ENCODE results near the gene WDR55.
A peak's percentile ranks its signal among the peaks of the same experiment; 100 is the strongest.
"Not testable (repeated sequence)": the region's sequence is repeated elsewhere in the genome, so short reads cannot be mapped to it uniquely, and the experiment has no call there.

Gene WDR55

DNA sequence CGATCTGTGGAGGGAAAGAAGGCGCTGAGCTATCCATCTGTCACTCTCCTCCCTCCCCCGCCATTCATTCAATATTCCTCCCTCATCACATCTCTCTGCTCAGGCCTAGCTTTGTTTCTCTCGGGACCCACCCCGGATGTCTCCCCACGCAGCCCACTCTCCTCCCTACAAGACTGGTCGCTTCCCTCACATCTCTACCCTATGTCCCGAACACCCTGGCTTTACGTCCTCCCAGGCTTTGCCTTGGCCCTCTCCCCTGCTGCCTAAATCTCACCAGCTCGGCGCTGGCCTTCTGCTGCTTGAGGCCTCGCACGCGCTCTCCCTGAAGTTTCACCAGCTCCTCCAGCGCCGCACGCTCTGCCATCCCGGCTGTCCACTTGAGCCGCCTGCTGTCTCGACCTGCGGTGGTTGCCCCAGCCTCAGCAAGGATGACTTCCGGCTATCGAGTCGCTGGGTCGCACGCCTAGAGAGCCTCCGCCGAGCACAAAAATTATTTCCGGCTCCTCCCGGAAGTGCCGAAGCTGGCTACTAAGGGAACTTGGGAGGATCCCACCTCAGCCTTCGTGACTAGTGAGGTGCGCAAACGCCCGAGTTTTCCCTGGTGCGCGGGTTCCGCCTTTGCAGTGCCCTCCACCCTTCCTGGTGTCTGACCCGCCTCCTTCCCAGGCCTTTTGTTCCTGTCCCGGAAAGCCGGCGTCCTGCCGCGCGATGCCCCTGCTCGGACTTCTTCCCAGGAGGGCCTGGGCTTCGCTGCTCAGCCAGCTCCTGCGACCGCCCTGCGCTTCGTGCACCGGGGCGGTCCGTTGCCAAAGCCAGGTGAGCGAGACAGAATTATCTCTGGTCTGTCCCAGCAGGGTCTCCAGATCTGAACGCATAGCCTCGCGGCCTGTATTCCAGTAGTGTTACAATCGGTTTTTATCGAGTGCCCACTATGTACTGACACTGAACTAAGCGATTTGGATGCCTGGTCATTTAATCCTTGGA is 26.5 kb downstream of the WDR55 start, which contains the start of the genes HARS1 and HARS2:
Gene HARS1, minus strand, starts transcription at position 430 of the 984 bp plus-strand sequence. Its CDS starts 66 bp downstream, at position 364.
Gene HARS2, plus strand, starts transcription at position 515 of the 984 bp plus-strand sequence. Its CDS starts 194 bp downstream, at position 709.
- Histone ChIP-seq H3K9me3 (ENCODE audit: low read length) (no peaks in the 10 kb centered on the region), H3K9ac (ENCODE audit: low read length) (peak within 1 kb of the TSS; percentile 86), H3K36me3 (ENCODE audit: insufficient read depth, low read length) (peaks cover 44% of the 10 kb centered on the region), H3K27ac (ENCODE audit: low read depth, low read length) (peak within 1 kb of the TSS; percentile 90), H3K27me3 (ENCODE audit: control insufficient read depth in 1 of 2, insufficient read depth in 2 of 2, low read length in 2 of 2) (no peaks in the 10 kb centered on the region), H3K4me1 (ENCODE audit: insufficient read depth, low read length) (peaks cover 25% of the 10 kb centered on the region), H3K4me3 (ENCODE audit: low read depth in 1 of 2, low read length in 2 of 2) (peak within 1 kb of the TSS; percentile 84 to 91)

DNA sequence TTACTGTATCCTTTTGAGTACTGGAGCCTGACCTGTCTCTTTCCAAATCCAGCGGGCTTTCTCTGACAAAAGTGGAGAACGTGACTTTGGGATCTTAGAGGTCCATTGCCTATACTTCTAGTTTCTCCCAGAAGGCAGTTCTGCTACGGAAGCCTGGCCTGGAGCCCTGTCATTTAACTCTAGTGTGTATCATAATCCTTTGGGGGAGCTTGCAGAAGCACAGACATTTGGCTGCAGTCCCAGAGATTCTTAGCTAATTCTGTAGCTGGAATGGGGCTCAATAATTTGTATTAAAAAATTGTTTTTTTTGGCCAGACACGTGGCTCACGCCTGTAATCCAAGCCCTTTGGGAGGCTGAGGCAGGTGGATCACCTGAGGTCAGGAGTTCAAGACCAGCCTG is 29.6 kb downstream of the WDR55 start:
- Histone ChIP-seq H3K4me3 (ENCODE audit: low read depth in 1 of 2, low read length in 2 of 2) (no peak overlapping the region), H3K9ac (ENCODE audit: low read length) (no peak overlapping the region), H3K9me3 (ENCODE audit: low read length) (no peaks in the 10 kb centered on the region), H3K27me3 (ENCODE audit: control insufficient read depth in 1 of 2, insufficient read depth in 2 of 2, low read length in 2 of 2) (no peaks in the 10 kb centered on the region), H3K36me3 (ENCODE audit: insufficient read depth, low read length) (peaks cover 60% of the 10 kb centered on the region), H3K27ac (ENCODE audit: low read depth, low read length) (no peak overlapping the region), H3K4me1 (ENCODE audit: insufficient read depth, low read length) (peaks cover 25% of the 10 kb centered on the region)

DNA sequence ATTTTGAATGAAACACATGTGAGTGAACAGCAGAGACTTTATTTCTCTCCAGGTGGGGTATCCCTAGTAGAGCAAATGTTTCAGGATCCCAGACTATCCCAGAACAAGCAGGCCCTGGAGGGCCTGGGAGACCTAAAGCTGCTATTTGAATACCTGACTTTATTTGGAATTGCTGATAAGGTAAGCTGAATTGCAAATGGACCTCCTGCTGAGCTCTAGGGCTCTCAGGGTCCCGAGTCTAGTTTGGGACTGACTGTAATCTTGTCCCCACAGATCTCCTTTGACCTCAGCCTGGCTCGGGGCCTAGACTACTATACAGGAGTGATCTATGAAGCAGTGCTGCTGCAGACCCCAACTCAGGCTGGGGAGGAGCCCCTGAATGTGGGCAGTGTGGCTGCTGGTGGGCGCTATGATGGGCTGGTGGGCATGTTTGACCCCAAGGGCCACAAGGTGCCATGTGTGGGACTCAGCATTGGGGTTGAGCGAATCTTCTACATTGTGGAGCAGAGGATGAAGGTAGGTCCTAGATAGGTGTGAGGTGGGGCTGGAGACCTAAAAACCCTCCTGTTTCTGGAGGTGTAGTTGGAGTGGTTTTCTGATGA is 32.3 kb downstream of the WDR55 start:
- Histone ChIP-seq H3K27ac (ENCODE audit: low read depth, low read length) (no peak overlapping the region), H3K4me3 (ENCODE audit: low read depth in 1 of 2, low read length in 2 of 2) (no peak overlapping the region), H3K36me3 (ENCODE audit: insufficient read depth, low read length) (peaks cover 69% of the 10 kb centered on the region), H3K9me3 (ENCODE audit: low read length) (no peaks in the 10 kb centered on the region), H3K4me1 (ENCODE audit: insufficient read depth, low read length) (peaks cover 19% of the 10 kb centered on the region), H3K27me3 (ENCODE audit: control insufficient read depth in 1 of 2, insufficient read depth in 2 of 2, low read length in 2 of 2) (no peaks in the 10 kb centered on the region), H3K9ac (ENCODE audit: low read length) (no peak overlapping the region)

DNA sequence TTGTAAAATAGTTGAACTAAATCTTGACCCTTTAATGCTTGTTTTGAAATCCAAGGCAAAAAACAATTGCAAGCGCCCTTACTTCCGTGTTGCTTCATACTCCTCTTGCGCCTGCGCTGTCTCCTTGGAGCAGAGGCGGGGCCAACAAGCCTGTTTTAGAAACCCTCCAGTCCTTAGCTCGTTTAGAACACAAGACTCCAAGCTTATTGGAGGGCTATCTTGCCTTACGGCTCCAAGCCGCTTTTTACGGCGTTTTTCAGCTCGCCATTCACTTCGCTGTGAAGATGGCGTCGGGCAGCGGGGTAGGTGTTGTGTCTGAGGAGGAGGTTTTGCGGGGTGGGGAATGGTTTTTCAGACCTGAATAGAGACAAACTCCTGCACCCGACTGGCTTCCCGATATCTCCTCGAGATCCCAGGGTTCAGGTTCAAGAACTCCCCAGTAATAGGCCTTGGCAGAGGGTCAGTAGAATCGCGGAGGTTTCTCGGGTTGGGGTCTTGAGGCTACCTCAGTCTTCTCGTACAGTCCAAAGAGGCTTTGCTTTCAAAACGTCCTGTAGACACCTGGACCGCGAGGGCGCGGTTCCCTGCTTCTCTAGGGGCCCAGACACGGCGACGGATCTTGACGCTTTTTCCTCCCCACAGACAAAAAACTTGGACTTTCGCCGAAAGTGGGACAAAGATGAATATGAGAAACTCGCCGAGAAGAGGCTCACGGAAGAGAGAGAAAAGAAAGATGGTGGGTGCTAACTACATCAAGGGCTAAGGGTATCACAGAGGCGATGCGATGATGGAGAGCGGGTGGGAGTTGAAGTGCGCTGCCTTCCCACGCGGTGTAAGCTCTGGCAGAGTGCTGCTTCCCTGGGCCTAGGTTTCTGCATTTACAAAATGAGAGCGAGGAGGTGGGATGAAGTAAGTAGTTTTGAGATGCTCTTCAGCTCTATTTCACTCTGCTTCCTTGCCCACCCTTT is 35.8 kb downstream of the WDR55 start, which contains the start of gene ZMAT2:
Gene ZMAT2, plus strand, starts transcription at position 271 of the 968 bp plus-strand sequence. Its CDS starts 14 bp downstream, at position 285.
- H3K9ac ChIP-seq (ENCODE audit: low read length): peak within 1 kb of the TSS; percentile 74
- H3K4me3 ChIP-seq (ENCODE audit: low read depth in 1 of 2, low read length in 2 of 2): peak within 1 kb of the TSS; percentile 50 to 85
- H3K4me1 ChIP-seq (ENCODE audit: insufficient read depth, low read length): peaks cover 9% of the 10 kb centered on the region
- no peaks in the 10 kb centered on the region for H3K9me3 ChIP-seq (ENCODE audit: low read length)
- H3K36me3 ChIP-seq (ENCODE audit: insufficient read depth, low read length): peaks cover 76% of the 10 kb centered on the region
- no peaks in the 10 kb centered on the region for H3K27me3 ChIP-seq (ENCODE audit: control insufficient read depth in 1 of 2, insufficient read depth in 2 of 2, low read length in 2 of 2)
- H3K27ac ChIP-seq (ENCODE audit: low read depth, low read length): peak within 1 kb of the TSS; percentile 67

DNA sequence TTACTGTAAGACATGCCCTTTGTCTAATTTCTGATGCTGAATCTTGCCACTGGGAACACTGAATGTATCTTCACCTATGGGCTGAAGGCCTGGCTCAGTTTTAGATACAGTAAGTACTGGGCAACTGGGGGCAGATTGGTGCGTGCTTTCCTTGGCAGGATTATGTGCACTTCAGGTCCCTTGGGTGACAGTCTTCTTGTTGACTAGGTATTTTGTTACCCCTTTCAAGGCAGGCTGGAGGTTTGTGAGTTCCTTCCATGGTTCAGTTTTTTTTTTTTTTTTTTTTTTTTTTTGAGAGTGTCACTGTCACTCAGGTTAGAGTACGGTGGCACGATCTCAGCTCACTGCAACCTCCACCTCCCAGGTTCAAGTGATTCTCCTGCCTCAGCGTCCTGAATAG is 43.1 kb downstream of the WDR55 start:
- no peak overlapping the region for H3K4me3 ChIP-seq (ENCODE audit: low read depth in 1 of 2, low read length in 2 of 2)
- H3K9ac ChIP-seq (ENCODE audit: low read length): no peak overlapping the region
- no peaks in the 10 kb centered on the region for H3K4me1 ChIP-seq (ENCODE audit: insufficient read depth, low read length)
- no peaks in the 10 kb centered on the region for H3K9me3 ChIP-seq (ENCODE audit: low read length)
- H3K27me3 ChIP-seq (ENCODE audit: control insufficient read depth in 1 of 2, insufficient read depth in 2 of 2, low read length in 2 of 2): no peaks in the 10 kb centered on the region
- peaks cover 34% of the 10 kb centered on the region for H3K36me3 ChIP-seq (ENCODE audit: insufficient read depth, low read length)
- no peak overlapping the region for H3K27ac ChIP-seq (ENCODE audit: low read depth, low read length)

DNA sequence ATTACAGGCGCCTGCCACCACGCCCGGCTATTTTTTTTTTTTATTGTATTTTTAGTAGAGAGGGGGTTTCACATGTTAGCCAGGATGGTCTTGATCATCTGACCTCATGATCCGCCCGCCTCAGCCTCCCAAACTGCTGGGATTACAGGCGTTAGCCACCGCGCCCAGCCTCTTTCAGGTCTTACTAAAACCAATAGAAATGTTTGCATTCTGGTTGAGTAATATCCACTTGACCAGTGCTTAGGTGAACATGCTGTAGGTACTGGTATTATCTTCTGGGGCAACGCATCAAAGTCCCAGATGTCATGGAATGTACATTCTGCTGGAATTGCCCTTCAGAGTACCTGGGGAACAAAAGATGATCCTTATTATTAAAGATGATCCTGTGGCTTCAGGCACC is 44.1 kb downstream of the WDR55 start:
- H3K27me3 ChIP-seq (ENCODE audit: control insufficient read depth in 1 of 2, insufficient read depth in 2 of 2, low read length in 2 of 2); H3K9me3 ChIP-seq (ENCODE audit: low read length); H3K4me3 ChIP-seq (ENCODE audit: low read depth in 1 of 2, low read length in 2 of 2); H3K4me1 ChIP-seq (ENCODE audit: insufficient read depth, low read length); H3K27ac ChIP-seq (ENCODE audit: low read depth, low read length); H3K9ac ChIP-seq (ENCODE audit: low read length): not testable (repeated sequence)
- H3K36me3 ChIP-seq (ENCODE audit: insufficient read depth, low read length): peaks cover 25% of the 10 kb centered on the region

DNA sequence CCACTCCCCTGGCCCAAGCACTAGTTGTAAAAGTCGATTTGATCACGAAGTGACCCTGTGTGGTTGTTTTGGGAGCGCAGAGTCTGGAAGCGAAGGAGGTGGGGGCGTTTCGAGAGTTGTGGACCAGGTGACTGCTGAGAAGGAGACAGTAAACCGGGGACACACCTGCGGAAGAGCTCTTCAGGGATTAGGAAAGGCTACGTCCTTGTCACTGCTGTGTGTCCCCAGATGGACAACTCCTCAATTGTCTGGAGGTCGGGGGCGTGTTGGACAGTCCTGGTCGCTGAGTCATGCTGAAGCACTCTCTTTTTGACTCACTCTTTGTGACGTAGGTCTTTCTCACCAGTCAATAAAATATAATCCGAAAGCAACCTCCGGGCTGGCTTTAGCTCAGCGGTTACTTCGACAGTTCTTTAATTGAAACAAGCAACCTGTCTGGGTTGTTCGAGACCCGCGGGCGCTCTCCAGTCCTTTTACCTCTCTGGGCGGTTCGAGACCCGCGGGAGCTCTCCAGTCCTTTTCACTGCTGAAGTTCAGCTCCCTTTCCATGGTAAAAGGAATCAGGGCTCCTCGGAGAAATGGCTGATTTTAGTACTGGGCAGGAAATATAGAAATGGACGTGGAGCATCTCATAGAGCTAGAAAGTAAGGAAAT is 46.3 kb downstream of the WDR55 start:
- peak overlapping the region; percentile 75 for H3K27ac ChIP-seq (ENCODE audit: low read depth, low read length)
- no peaks in the 10 kb centered on the region for H3K27me3 ChIP-seq (ENCODE audit: control insufficient read depth in 1 of 2, insufficient read depth in 2 of 2, low read length in 2 of 2)
- H3K4me1 ChIP-seq (ENCODE audit: insufficient read depth, low read length): no peaks in the 10 kb centered on the region
- no peaks in the 10 kb centered on the region for H3K9me3 ChIP-seq (ENCODE audit: low read length)
- H3K36me3 ChIP-seq (ENCODE audit: insufficient read depth, low read length): peaks cover 7% of the 10 kb centered on the region
- H3K4me3 ChIP-seq (ENCODE audit: low read depth in 1 of 2, low read length in 2 of 2): peak overlapping the region; percentile 41 to 82
- peak overlapping the region; percentile 71 for H3K9ac ChIP-seq (ENCODE audit: low read length)

DNA sequence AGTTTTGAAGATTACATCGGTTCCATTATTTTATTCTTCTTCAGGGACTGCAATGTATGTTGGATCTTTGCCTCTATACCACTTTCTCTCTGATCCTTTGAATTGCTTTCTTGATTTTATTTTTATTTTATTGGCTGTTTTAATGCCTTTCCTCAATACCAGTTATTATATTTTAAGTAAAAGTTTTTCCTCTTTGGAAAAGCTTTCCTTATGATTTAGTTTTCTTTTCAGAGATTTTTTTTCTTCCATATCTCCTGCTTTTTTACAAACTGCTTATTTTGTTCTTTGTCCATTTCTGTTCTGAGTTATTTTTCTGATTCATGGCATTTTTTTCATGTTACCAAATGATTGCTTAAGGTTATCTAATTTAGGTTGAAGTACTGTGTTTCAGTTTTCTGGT is 47.1 kb downstream of the WDR55 start:
- H3K4me1 ChIP-seq (ENCODE audit: insufficient read depth, low read length): no peaks in the 10 kb centered on the region
- H3K36me3 ChIP-seq (ENCODE audit: insufficient read depth, low read length): no peaks in the 10 kb centered on the region
- no peaks in the 10 kb centered on the region for H3K9me3 ChIP-seq (ENCODE audit: low read length)
- H3K4me3 ChIP-seq (ENCODE audit: low read depth in 1 of 2, low read length in 2 of 2): peak overlapping the region; percentile 41 to 82
- H3K27me3 ChIP-seq (ENCODE audit: control insufficient read depth in 1 of 2, insufficient read depth in 2 of 2, low read length in 2 of 2): no peaks in the 10 kb centered on the region
- no peak overlapping the region for H3K27ac ChIP-seq (ENCODE audit: low read depth, low read length)
- no peak overlapping the region for H3K9ac ChIP-seq (ENCODE audit: low read length)

DNA sequence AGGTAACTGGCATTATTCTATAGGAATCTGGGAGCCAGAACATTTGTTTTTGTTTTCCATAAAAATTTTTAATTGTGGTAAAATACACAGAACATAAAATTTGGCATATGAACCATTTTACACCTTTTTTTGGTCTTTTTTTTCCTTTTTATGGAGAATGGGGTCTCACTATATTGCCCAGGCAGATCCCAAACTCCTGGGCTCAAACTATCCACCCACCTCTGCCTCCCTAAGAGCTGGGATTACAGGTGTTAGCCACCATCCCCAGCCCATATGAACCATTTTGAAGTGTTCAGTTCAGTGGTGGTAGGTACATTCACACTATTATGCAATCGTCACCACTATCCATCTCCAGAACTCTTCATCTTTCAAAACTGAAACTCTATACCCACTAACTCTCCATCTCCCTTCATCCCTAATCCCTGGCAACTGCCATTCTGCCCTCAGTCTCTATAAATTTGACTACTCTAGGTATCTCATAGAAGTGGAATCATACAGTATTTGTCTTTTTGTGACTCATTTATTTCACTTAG is 48.9 kb downstream of the WDR55 start:
- H3K36me3 ChIP-seq (ENCODE audit: insufficient read depth, low read length): no peaks in the 10 kb centered on the region
- no peaks in the 10 kb centered on the region for H3K27me3 ChIP-seq (ENCODE audit: control insufficient read depth in 1 of 2, insufficient read depth in 2 of 2, low read length in 2 of 2)
- no peaks in the 10 kb centered on the region for H3K9me3 ChIP-seq (ENCODE audit: low read length)
- no peak overlapping the region for H3K27ac ChIP-seq (ENCODE audit: low read depth, low read length)
- H3K4me3 ChIP-seq (ENCODE audit: low read depth in 1 of 2, low read length in 2 of 2): no peak overlapping the region
- H3K9ac ChIP-seq (ENCODE audit: low read length): no peak overlapping the region
- no peaks in the 10 kb centered on the region for H3K4me1 ChIP-seq (ENCODE audit: insufficient read depth, low read length)

DNA sequence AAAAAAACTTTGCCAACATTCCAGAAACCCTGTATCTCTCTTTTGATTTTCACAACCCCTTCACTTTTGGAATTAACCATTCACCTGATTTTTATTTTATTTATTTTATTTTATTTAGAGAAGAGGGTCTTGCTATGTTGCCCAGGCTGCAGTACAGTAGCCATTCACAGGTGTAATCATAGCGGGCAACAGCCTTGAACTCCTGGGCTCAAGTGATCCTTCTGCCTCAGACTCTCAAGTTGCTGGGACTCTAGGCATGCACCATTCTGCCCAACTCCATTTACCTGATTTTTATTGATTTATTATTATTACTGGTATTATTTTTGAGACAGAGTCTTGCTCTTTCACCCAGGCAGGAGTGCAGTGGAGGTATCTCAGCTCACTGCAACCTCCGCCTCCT is 51.5 kb downstream of the WDR55 start:
- not testable (repeated sequence) for H3K36me3 ChIP-seq (ENCODE audit: insufficient read depth, low read length)

More for the DNA sequence above, 51.5 kb downstream of the WDR55 start:
- H3K27me3 ChIP-seq (ENCODE audit: control insufficient read depth in 1 of 2, insufficient read depth in 2 of 2, low read length in 2 of 2); H3K9ac ChIP-seq (ENCODE audit: low read length); H3K9me3 ChIP-seq (ENCODE audit: low read length); H3K27ac ChIP-seq (ENCODE audit: low read depth, low read length); H3K4me3 ChIP-seq (ENCODE audit: low read depth in 1 of 2, low read length in 2 of 2); H3K4me1 ChIP-seq (ENCODE audit: insufficient read depth, low read length): not testable (repeated sequence)
